Uterus (tissue), 4 donors: ENCODE data around the gene HTR3B. TPM values are rescaled to one million over a fixed set of nuclear protein-coding genes. Genes with fewer than 3 reads are reported as not detected.

ENCODE experiments used
- DNase-seq, 2 donors: peaks; one replicate each; pipeline ENCODE4 v3.0.0-alpha.2; 2019 to 2020
- H3K27ac ChIP-seq, 2 donors: fragments of 200-600 bp; sonication (generic); 1 replicate in 1 of 2; 2 replicates in 1 of 2; pipeline ENCODE4 v1.5.1; 2016 to 2018
- H3K27me3 ChIP-seq, 2 donors: fragments of 200-600 bp; sonication (generic); one replicate each; pipeline ENCODE4 v1.5.1; 2018 to 2019; ENCODE audit warnings: control low read depth in 1 of 2
- H3K36me3 ChIP-seq, 2 donors: fragments of 200-600 bp; sonication (generic); one replicate each; pipeline ENCODE4 v1.5.1; 2019; ENCODE audit warnings: control low read depth in 1 of 2
- H3K4me1 ChIP-seq, 2 donors: fragments of 200-600 bp; sonication (generic); one replicate each; pipeline ENCODE4 v1.5.1; 2018 to 2019; ENCODE audit warnings: control low read depth in 1 of 2
- H3K4me3 ChIP-seq, 2 donors: fragments of 200-600 bp; sonication (generic); 1 replicate in 1 of 2; 2 replicates in 1 of 2; pipeline ENCODE4 v1.5.1; 2018 to 2019; ENCODE audit warnings: mild to moderate bottlenecking in 1 of 2
- H3K9me3 ChIP-seq, 2 donors: fragments of 200-600 bp; sonication (generic); one replicate each; pipeline ENCODE4 v1.5.1; 2019; ENCODE audit warnings: control low read depth in 1 of 2
- POLR2A ChIP-seq, 2 donors: fragments of 450-650 bp; IDR thresholded peaks; one replicate each; pipeline ENCODE4 v1.6.1; 2016; ENCODE audit warnings: antibody characterized with exemption in 2 of 2, mild to moderate bottlenecking in 1 of 2, moderate library complexity in 1 of 2
- intact Hi-C: fragments of 100-400 bp; cut with DNase I; formaldehyde crosslinking; loops from one replicate; pipeline ENCODE4 v1.15.1; 2023; ENCODE audit warnings: low total_unique reads
- total RNA-seq, 4 donors: library from RNA; depleted of rRNA in 3 of 4; stranded (reverse); fragments of >200 nt in 3 of 4; gene quantifications; one replicate each; pipeline versions ENCODE4 v1.1.0 to v1.2.4, GENCODE V29; 2014 to 2023
- TF ChIP-seq, protein P1 (sequence below), 4 experiments: fragments of 200-600 bp in 2 of 4; fragments of 450-650 bp in 2 of 4; sonication (generic) in 2 of 4; IDR thresholded peaks; one replicate each; pipeline ENCODE4 v1.5.1; 2016 to 2019; ENCODE audit warnings: antibody characterized with exemption in 4 of 4, mild to moderate bottlenecking in 2 of 4, moderate library complexity in 1 of 4
- donor health status: DM: yes; HTN: yes; CAD: no.

Gene HTR3B
- total RNA-seq, 4 donors from 2014 or later = not detected

DNA sequence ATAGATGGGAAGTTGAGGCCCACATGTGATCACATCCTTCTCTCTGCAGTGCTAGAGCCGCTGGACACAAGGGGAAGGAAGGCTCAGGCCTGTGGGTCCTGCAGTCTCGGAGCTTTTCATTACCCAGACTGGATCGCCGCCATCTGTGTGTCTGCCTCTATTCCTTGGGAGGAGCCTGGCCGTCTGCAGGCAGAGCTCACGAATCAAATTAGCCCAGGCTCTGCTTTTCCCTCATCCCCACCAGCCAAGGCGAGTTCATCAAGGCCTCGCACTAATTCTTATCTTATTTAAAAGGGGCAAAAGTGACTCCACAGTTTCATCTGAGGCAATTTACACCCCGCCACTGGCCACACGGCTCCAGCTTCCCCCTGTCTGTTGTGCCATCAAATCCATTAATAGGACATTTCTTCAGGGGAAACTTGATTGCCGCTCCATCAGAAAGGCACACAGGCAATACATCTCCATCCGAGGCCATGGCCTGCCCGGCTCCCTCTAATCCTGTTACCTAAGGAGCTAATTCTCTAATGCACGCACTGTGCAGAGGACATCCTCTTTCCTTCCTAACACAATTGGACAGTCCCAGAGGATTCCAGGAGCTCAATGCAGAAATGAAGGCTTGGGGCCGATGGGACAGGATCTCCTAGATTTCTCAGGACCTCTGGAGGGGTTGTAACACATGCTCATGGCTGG, 67.1 kb downstream of the HTR3B start:
- H3K4me1 ChIP-seq = no peaks in the 10 kb centered on the region
- H3K27ac ChIP-seq = no peak overlapping the region
- DNase-seq = no peak
- intact Hi-C loops = no loop called here
- no peaks in the 10 kb centered on the region for H3K27me3 ChIP-seq
- TF ChIP-seq POLR2A (IDR thresholded peaks at IDR 0.05) = no peak
- TF ChIP-seq, protein P1, sequence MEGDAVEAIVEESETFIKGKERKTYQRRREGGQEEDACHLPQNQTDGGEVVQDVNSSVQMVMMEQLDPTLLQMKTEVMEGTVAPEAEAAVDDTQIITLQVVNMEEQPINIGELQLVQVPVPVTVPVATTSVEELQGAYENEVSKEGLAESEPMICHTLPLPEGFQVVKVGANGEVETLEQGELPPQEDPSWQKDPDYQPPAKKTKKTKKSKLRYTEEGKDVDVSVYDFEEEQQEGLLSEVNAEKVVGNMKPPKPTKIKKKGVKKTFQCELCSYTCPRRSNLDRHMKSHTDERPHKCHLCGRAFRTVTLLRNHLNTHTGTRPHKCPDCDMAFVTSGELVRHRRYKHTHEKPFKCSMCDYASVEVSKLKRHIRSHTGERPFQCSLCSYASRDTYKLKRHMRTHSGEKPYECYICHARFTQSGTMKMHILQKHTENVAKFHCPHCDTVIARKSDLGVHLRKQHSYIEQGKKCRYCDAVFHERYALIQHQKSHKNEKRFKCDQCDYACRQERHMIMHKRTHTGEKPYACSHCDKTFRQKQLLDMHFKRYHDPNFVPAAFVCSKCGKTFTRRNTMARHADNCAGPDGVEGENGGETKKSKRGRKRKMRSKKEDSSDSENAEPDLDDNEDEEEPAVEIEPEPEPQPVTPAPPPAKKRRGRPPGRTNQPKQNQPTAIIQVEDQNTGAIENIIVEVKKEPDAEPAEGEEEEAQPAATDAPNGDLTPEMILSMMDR (IDR thresholded peaks at IDR 0.05) = no peak
- no peaks in the 10 kb centered on the region for H3K9me3 ChIP-seq
- H3K36me3 ChIP-seq = no peaks in the 10 kb centered on the region
- H3K4me3 ChIP-seq = no peak overlapping the region

DNA sequence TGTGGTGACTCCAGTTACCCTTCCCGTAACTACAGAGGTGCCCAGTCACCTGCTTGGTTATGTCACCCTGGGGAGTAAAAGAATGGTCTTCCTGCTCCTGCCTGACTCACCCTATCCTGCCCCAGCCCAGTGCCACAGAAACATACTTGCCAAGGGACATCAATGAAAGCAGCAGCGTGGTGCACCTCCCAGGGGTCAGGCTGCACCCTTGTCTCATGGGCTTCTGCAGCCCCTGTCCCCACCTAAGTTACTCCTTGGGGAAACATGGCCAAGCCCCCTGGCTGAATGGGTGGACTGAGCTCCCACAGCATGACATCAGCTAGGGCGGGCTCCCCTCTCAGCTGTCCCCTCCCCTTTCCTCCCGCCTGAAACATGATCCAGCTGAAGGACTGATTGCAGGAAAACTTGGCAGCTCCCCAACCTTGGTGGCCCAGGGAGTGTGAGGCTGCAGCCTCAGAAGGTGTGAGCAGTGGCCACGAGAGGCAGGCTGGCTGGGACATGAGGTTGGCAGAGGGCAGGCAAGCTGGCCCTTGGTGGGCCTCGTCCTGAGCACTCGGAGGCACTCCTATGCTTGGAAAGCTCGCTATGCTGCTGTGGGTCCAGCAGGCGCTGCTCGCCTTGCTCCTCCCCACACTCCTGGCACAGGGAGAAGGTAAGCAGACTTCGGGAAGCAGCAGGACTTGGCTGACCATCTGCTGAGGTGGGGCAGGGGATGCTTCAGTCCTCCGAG, 70.3 kb downstream of the HTR3B start, which contains the start of gene HTR3A:
Gene HTR3A (plus strand): TSS at position 368 of the 730 bp plus-strand sequence. CDS start 218 bp downstream, at position 586.
- Histone ChIP-seq H3K4me1 (no peaks in the 10 kb centered on the region), H3K36me3 (no peaks in the 10 kb centered on the region), H3K27me3 (no peaks in the 10 kb centered on the region), H3K9me3 (no peaks in the 10 kb centered on the region), H3K4me3 (no peak within 1 kb of the TSS), H3K27ac (no peak within 1 kb of the TSS)
- TF ChIP-seq POLR2A (IDR thresholded peaks at IDR 0.05) = no peak
- TF ChIP-seq, protein P1 (IDR thresholded peaks at IDR 0.05) = no peak
- DNase-seq = peak; percentile 24 to 25
- intact Hi-C loops = no loop called here

DNA sequence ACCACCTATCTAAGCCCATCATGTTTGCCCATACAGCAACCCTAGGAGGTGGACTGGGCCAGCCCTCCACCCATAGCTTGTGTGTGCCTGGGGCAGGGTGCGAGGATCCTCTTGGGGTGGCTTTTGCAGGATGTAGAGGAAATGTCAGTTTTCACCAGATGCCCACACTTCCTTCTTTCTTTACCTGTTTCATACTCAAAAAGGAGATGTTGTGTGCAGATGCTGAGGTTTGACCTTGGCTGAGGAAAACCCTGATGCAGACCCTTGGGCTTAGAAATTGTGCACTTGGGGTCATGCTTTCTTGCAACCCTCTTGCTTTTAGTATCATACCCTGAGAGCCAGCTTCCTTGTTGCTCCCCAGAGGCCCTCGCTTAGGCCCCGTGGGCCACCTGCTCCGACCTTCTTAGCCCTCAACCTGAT, 72.5 kb downstream of the HTR3B start:
- H3K9me3 ChIP-seq = no peaks in the 10 kb centered on the region
- H3K4me1 ChIP-seq = no peaks in the 10 kb centered on the region
- intact Hi-C loops = no loop called here
- H3K27me3 ChIP-seq = no peaks in the 10 kb centered on the region
- no peak for DNase-seq
- H3K27ac ChIP-seq = no peak overlapping the region
- TF ChIP-seq, protein P1 (IDR thresholded peaks at IDR 0.05) = no peak
- no peak for TF ChIP-seq POLR2A (IDR thresholded peaks at IDR 0.05)
- H3K4me3 ChIP-seq = no peak overlapping the region
- H3K36me3 ChIP-seq = no peaks in the 10 kb centered on the region

DNA sequence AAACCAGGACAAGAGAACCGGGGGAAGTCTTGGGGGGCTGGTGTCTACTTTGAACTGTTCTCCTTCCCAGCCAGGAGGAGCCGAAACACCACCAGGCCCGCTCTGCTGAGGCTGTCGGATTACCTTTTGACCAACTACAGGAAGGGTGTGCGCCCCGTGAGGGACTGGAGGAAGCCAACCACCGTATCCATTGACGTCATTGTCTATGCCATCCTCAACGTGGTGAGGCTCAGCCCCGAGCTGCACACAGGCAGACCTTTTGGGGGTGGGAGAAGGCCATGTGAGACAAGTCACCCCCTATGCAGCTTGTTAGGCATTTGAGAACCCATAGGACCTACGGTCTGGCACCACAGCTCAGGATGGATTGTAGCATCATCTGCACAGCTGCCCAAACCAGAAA, 73.1 kb downstream of the HTR3B start:
- Histone ChIP-seq H3K27me3 (no peaks in the 10 kb centered on the region), H3K36me3 (no peaks in the 10 kb centered on the region), H3K4me3 (no peak overlapping the region), H3K9me3 (no peaks in the 10 kb centered on the region), H3K4me1 (no peaks in the 10 kb centered on the region), H3K27ac (no peak overlapping the region)
- no peak for DNase-seq
- TF ChIP-seq POLR2A (IDR thresholded peaks at IDR 0.05) = no peak
- TF ChIP-seq, protein P1 (IDR thresholded peaks at IDR 0.05) = no peak
- intact Hi-C loops = no loop called here

DNA sequence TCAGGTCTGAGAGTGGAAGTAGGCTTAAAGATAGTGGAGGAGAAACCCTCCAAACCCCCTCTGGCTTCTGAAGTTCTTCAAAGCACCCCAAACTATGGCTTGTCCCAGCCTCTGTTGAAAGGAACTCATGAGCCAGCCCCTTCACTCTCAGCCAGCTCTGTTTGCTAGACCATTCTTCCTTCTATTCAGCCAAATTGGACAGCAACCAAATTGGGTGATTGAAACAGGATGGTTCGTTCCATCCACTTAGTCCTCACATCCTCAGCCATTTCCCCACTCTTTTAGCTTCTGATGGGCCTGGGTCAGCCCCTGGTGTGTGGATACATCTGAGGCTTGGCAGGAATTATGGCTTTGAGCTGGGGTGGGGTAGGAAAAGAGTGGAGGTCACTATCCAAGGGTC, 74.8 kb downstream of the HTR3B start:
- Histone ChIP-seq H3K4me1 (no peaks in the 10 kb centered on the region), H3K36me3 (no peaks in the 10 kb centered on the region), H3K4me3 (no peak overlapping the region), H3K27ac (no peak overlapping the region), H3K27me3 (no peaks in the 10 kb centered on the region), H3K9me3 (no peaks in the 10 kb centered on the region)
- DNase-seq = no peak
- intact Hi-C loops = no loop called here
- TF ChIP-seq, protein P1 (IDR thresholded peaks at IDR 0.05) = no peak
- no peak for TF ChIP-seq POLR2A (IDR thresholded peaks at IDR 0.05)
